SK-N-SH treated with all-trans-retinoic acid at 6 μM for 48 hours (cell line): Measurements from ENCODE around the gene CENPO.

Experiments used
- POU6F1 ChIP-seq: fragments of 250-450 bp; sonication (Bioruptor Pico); IDR thresholded peaks from 2 replicates; pipeline ENCODE4 v1.8.0; 2021; ENCODE audit warnings: low read depth, mild to moderate bottlenecking, moderate library complexity, borderline replicate concordance
- ZFP30 ChIP-seq: fragments of 450-650 bp; formaldehyde crosslinking; IDR thresholded peaks from 2 replicates; pipeline ENCODE4 v1.5.0; 2022; ENCODE audit warnings: mild to moderate bottlenecking, moderate library complexity

DNA sequence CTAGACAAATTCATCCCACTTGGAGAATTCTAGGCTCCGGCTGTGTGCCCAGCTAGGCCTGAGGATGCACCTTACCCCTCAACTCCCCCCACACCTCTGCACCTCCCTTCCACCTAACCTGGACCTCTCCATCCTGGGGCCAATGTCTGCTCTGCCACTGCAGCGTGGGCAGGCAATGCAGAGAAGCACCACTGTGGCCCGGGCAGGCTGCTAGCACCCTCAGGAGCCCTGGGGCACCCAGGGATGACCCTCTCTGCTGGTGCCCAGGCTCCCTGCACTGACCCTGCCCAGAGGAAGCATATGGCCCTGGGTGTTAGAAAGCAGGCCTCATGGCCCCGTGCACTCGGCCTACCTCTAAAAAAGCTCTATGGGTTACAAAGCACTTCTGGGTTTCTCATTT is 77.2 kb downstream of the CENPO start:
- no peak for TF ChIP-seq ZFP30 (CRISPR knock-in tag)
- TF ChIP-seq POU6F1, result no peak
